ENCODE data around the gene ILKAP.

The ILKAP gene

DNA sequence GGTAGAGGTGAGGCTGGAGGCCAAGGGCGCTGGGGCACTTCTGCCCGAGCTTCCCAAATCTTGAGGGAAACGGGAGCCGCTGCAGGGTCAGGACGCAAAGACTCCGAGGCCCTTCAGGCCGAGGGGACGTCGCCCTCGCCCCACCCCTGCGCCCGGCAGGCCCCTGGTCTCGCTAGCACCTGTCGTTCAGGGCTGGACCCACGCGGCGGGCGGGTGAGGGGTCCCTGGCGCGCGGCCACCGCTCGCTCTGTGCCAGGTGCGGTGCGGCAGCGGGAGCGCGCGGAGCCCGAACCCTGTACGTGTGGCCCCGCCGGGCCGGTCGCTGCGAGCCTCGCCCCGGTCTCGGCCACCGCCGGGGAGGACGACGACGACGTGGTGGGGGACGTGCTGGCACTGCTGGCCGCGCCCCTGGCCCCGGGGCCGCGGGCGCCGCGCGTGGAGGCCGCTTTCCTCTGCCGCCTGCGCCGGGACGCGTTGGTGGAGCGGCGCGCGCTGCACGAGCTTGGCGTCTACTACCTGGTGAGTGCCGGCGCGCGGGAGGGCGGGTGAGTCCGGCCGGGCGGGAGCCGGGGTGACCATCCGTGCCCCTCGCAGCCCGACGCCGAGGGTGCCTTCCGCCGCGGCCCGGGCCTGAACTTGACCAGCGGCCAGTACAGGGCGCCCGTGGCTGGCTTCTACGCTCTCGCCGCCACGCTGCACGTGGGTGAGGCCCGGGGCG lies 39.9 kb downstream of the ILKAP start:
- no peak for DNase-seq

- DNase-seq = no peak
Observed at GRCh38 chr2:238162846-238163441, 40.6 kb downstream of the ILKAP start.

DNA sequence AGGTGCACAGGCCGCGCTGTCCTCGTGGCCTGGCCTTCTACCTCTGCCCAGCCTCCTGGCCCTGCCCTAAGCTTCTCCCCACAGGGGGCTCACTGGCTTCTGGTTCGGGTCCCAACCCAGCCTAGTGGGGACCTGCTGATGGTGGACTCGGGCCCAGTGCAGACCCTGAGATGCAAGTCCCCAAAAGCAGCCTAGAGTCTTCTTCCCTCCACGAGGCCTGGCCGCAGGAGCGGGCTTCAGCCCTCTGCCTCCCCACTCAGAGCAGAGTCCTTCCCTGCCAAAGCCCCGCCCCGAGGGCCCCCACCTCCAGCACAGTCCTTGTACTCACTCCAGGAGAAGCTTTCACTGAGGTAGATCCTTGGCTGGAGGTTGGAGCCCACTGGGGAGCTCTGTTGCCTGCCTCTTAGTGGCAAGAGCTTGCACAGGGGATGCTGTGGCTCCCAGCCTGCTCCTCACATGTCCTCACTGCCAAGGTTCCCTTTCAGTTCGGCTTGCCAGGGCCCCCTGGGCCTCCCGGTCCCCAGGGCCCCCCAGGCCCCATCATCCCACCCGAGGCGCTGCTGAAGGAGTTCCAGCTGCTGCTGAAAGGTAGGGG lies 41.1 kb downstream of the ILKAP start:
- no peak for DNase-seq

- DNase-seq = no peak
Observed at GRCh38 chr2:238161291-238162051, 42.0 kb downstream of the ILKAP start.

DNA sequence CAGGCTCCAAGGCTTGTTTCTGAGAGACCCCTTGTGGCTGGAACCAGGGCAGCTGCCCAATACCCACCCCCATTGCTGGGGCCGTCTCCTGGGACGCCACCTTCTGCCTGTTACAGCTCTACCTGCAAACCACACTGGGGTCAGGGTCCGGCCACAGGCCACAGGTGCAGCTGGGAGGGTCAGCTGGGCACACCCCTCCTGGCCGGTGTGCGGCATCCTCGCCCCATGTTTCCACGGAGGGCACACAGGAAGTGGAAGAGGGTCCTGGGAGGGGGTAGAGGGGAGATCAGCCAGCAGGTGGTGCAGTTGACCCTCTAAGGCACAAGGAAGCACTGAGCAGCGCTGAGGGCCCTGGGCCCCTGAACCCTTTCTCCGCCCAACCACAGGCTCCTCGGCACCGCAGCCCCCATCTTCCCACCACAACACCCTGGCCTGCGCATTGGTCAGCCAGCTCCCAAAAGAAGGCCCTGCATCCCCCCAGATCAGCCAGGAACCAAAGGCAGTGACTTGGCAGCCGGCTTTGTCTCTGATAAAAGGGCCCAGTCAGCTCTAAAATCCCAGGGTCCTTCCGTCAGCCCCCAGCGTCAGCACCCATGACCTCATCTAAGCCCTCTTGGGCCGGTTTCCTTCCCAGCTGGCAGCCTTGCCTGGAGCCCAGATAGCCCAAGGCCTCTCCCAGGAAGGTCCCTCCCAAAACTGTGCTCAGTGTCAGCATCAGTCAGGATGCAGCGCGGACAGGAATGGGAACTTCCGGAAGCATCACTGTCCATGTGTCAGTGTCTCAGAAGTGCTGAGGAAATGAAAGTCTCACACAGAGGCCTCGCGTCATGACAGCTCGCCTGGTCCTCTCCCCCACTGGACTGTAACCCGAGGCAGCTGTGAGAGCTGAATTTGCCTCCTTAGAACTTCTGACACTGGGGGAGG lies 43.0 kb downstream of the ILKAP start:
- no peak for DNase-seq

GRCh38 chr2:238159661-238160205 lies 43.8 kb downstream of the ILKAP start:
- DNase-seq = no peak

DNA sequence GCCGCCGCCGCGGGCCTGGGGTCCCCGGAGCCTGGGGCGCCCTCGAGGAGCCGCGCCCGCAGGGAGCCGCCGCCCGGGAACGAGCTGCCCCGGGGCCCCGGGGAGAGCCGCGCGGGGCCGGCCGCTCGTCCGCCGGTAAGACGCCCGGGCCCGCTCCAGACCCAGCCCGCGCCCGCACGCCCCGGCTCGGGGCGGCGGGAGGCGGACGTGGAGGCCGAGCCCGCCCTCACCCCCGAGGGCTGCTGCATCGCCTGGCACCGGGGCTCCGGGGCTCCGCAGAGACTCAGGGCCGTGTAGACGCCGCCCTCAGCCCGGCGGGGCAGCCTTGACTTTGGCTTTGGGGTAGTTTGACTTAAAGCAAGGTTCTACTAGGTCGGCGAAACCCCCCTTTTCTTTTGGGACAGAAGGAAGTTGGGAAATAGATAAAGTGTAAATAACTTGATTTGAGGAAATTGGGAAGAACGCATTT lies 44.4 kb downstream of the ILKAP start:
- no peak for DNase-seq

DNA sequence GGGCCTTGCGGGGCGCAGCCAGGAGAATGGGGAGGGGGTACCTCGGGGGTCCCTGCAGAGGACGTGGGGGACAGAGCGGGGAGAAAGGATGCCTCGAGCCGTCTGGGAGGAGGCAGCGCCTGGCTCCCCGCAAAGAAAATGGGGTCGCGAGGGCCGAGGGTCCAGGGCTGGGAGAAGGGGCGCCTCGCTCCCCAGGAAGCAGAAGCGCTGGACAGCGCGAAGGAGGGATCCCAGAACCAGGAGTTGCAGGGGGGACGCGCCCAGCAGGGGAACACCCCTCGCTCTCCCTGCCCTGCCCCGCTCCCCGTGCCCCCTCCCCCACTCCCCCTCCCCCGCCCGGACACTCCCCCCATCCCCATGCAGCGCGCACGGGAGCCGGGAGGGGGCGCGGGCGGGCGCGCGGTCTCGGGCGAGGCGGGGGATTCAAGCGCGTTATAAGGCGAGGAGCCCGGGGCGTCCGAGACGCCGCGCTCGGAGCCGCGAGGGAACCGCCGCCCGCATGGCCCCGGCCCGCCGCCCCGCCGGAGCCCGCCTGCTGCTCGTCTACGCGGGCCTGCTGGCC lies 44.9 kb downstream of the ILKAP start, which contains the start of gene ERFE:
Gene ERFE (plus strand): TSS at position 462 of the 562 bp plus-strand sequence. CDS start 38 bp downstream, at position 500.
- no peak for DNase-seq

DNA sequence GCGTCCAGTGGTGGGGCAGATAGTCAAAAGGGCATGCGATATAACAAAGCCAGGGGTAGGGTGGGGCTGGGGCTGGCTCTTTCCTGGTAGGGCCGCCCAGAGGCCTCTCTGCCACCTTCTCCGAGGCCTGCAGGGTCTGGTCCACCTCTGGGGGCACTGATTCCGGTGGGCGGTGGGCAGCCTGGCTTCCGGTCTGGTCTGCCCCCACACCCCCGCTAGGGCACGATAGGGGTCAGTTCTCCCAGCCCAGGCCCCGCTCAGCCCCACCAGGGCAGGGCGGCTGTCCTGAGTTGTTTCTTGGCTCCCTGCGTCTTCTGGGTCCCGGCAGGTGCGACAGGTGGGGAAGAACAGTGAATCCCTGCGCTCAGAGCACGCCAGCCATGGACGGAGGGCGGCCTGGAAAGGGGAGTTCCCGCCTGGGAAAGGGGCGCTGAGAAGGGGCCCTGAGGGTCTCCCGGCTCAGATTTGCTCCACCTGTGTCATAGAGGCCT lies 45.4 kb downstream of the ILKAP start:
- no peak for DNase-seq

DNA sequence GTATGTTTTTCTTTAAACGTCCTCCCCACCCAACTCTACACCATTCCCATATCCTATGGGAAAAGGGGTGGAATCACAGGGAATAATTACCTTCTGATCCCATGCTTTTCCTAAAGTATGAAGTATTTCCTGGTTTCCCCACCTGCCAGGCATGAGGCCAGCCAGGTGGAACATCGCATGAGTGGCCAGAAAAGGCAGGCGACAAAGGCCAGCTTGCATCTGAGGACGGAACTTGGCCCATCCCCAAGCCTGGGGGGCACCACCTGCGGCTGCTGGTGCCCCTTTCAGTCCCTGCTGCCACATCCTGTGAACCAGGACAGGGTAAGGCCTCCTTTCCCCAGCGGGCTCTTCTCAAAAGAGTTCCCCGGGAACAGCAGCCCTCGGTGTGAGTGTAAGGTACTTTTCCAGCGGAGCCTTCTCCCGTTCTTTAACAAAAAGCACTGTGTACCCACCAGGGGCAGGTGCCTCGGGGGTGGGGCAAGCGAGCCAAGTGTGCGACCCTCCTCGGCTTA lies 45.9 kb downstream of the ILKAP start:
- no peak for DNase-seq

DNA sequence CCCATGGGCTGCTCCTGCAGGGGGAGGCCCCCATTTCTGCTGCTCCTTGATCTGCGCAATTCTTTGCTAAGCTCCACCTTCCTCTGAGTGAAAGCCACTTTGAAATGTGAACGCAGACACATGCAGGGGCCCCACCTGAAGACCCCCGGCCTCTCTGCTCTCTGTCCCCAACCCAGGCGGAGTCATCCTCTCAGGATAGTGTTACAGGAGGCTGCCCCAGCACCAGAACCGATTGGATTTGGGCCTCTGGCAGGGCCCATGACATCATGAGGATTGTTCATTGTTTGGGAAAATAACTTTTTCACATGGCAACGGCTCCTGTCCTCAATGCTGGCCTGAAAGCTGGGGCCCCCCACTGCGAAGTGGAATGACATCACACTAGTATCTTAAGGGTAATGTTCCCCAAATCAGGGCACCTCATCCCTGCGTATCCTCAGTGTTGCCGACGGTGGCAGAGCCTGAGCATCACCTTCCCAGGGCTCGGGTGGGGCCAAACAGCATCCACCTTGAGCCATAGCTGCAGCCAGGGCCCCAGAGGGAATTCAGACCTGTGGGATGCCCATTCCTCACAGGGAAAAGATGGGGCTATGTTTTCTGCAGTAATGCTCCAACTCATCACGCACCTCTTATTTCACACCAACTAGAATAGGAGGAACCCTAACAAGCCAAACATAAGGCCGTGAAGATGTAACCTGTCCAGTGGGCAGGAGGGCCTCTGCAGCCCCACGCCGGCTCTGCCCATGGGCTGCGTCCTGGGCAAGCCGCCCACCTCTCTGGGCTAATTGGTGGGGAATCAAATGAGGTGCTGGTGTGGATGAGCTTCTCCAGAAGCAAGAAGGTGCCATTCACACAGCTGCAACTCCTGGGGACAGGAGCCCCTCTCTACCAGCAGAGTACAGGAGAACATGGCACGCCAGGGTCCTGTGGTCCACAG lies 47.5 kb downstream of the ILKAP start:
- DNase-seq = no peak

- no peak for DNase-seq
Observed at GRCh38 chr2:238155051-238155760, 48.3 kb downstream of the ILKAP start.

DNA sequence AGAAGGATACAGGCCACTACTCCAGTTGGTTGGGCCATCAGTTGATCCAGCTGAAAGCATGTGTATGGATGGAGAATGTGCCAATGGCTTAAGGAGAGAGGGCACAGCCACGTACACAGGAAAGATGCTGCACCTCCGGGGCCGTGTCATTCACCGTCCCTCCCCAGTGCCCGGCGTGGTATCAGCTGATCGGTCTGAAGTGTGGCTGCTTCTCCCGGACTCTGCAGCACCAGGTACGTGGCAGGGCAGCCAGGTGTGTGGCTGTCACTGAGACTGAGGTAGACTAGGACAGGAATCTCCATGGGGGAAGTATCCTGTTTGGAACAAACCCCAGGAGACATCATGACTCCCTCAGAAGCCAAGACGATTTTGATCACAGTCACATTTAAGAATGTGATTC lies 48.9 kb downstream of the ILKAP start:
- DNase-seq = no peak

DNA sequence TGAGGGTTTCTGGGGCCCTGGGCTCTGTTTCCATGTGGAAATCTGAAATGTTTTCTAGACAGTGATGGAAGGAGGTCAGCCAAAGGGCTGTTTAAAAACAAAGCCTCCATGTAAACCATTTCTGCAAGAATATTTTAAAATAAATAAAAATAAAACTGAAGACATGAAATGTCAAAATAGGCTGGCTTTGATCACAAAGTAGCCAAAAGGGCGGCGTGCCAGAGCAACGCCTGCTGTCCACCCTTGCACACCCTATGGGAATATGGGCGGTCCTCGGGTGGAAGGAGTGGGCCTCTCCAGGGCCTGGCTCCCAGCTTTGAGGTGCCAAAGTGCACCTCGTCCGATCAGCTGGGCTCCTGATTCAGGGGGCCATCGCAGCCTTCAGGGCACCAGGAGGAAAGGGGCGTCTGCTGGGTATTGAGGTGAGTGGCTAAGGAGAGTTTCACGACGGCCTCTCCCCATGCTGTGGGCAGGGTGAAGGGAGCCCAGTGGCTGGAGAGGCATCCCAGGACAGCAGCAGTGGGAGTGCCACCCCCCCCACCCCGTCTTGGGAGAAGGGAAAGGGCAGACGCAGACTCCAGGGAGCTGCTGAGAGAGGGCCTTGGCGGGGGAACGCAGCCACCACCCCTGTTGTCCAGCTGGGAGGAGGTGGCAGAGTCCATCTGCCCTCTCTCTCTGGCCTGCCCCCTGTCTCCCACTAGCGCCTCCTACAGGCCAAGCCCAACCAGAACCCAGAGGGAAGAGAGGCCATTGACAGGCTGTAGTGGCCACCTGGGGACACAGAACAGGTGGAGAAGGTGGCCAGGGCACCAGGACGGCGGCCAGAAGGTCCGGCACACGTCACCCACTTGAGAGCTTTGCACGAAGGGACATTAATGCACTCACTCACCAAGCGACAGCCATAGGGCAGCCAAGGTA lies 50.5 kb downstream of the ILKAP start:
- no peak for DNase-seq

- DNase-seq = no peak
Observed at GRCh38 chr2:238151628-238152235, 51.8 kb downstream of the ILKAP start.

- no peak for DNase-seq
Observed at GRCh38 chr2:238151205-238151604, 52.3 kb downstream of the ILKAP start.

DNA sequence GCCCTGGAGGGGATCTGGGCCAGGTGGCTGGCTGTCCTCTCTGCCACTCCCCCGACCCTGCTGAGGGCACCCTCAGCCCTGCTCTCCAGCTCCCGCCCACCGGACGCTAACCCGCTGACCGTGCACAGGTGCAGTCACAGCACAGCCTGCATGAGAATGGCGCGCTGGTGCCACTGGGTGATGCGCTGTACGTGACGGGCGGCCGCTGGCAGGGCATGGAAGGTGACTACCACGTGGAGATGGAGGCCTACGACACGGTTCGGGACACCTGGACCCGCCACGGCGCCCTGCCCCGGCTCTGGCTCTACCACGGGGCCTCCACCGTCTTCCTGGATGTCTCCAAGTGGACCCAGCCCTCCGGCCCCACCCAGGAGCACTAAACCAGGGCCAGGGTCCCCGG lies 52.8 kb downstream of the ILKAP start:
- DNase-seq = no peak
